H1 (cell line): Measurements from ENCODE around the gene INPP5A. TPM values are rescaled to one million over a fixed set of nuclear protein-coding genes. Genes with fewer than 3 reads are reported as not detected.

Experiments
- CTCF ChIA-PET: fragments of 300-600 bp; sonication (Branson Sonifier 250); formaldehyde crosslinking; loops from one replicate; lab custom pipeline; 2021; ENCODE audit not compliant: partially characterized antibody; lab: Charles Lee
- POLR2A ChIA-PET: fragments of 300-600 bp; sonication (Branson Sonifier 250); formaldehyde crosslinking; loops from one replicate; lab custom pipeline; 2021; ENCODE audit warnings: inconsistent platforms; ENCODE audit not compliant: partially characterized antibody; lab: Charles Lee
- DNase-seq, 2 experiments: peaks; one replicate each; pipeline versions ENCODE4 v3.0.0 to v3.0.0-alpha.2; 2010 to 2022; ENCODE audit warnings: low spot score in 2 of 2, low read depth in 1 of 2, mixed read lengths in 1 of 2
- FAIRE-seq: peaks from 2 replicates; lab custom pipeline; 2011; peaks lifted over from hg19 to GRCh38; lab: Jason Lieb, UNC
- H2AFZ ChIP-seq: 2 replicates; pipeline ENCODE4 v1.8.1; 2012; ENCODE audit warnings: low read length, inconsistent platforms
- H2AK5ac ChIP-seq: 2 replicates; pipeline ENCODE4 v1.6.1; 2013; ENCODE audit warnings: low read depth, low read length
- H2BK120ac ChIP-seq: replicated peaks from 2 replicates; pipeline ENCODE3; 2013; ENCODE audit warnings: low read depth, low read length, inconsistent platforms
- H2BK12ac ChIP-seq: 2 replicates; pipeline ENCODE4 v1.6.1; 2013; ENCODE audit warnings: low read depth, low read length
- H2BK15ac ChIP-seq: 2 replicates; pipeline ENCODE4 v1.6.1; 2013; ENCODE audit warnings: low read length
- H2BK20ac ChIP-seq: 2 replicates; pipeline ENCODE4 v1.6.1; 2013; ENCODE audit warnings: low read length
- H2BK5ac ChIP-seq: 2 replicates; pipeline ENCODE4 v1.6.1; 2013; ENCODE audit warnings: low read depth, low read length
- H3K14ac ChIP-seq: 2 replicates; pipeline ENCODE4 v1.6.1; 2013; ENCODE audit warnings: inconsistent platforms; ENCODE audit not compliant: insufficient read length
- H3K18ac ChIP-seq: 2 replicates; pipeline ENCODE4 v1.6.1; 2013; ENCODE audit warnings: low read length; ENCODE audit errors: extremely low read depth
- H3K23ac ChIP-seq: 2 replicates; pipeline ENCODE4 v1.6.1; 2013; ENCODE audit warnings: inconsistent platforms; ENCODE audit not compliant: insufficient read length
- H3K23me2 ChIP-seq: 2 replicates; pipeline ENCODE4 v1.6.1; 2013; ENCODE audit warnings: low read depth, low read length
- H3K27ac ChIP-seq: 2 replicates; pipeline ENCODE4 v1.6.1; 2011; ENCODE audit warnings: low read depth, low read length, inconsistent platforms
- H3K27me3 ChIP-seq, 4 experiments: replicated peaks in 1 of 4; 1 replicate in 1 of 4; 2 replicates in 3 of 4; pipeline versions ENCODE4 v1.6.1 to v1.8.1; 2011 to 2013; ENCODE audit warnings: low read length in 3 of 4, mild to moderate bottlenecking in 3 of 4, inconsistent platforms in 2 of 4, mixed read lengths in 2 of 4, moderate library complexity in 1 of 4; ENCODE audit not compliant: control insufficient read depth in 3 of 4, insufficient read depth in 3 of 4; ENCODE audit errors: extremely low read depth in 1 of 4
- H3K36me3 ChIP-seq, 4 experiments: 2 replicates each; pipeline versions ENCODE4 v1.6.1 to v1.8.1; 2011 to 2013; ENCODE audit warnings: mild to moderate bottlenecking in 4 of 4, low read length in 3 of 4, moderate library complexity in 2 of 4, control low read depth in 1 of 4, inconsistent platforms in 1 of 4; ENCODE audit not compliant: insufficient read depth in 4 of 4, control insufficient read depth in 2 of 4
- H3K4ac ChIP-seq: replicated peaks from 2 replicates; pipeline ENCODE3; 2013; ENCODE audit warnings: low read length, low read depth, mixed read lengths, inconsistent platforms; ENCODE audit not compliant: insufficient read length
- H3K4me1 ChIP-seq, 4 experiments: replicated peaks in 1 of 4; 1 replicate in 1 of 4; 2 replicates in 3 of 4; pipeline versions ENCODE4 v1.6.1 to v1.8.1; 2011 to 2013; ENCODE audit warnings: low read length in 3 of 4, inconsistent platforms in 2 of 4, mixed read lengths in 1 of 4; ENCODE audit not compliant: insufficient read depth in 4 of 4, control insufficient read depth in 3 of 4
- H3K4me2 ChIP-seq, 2 experiments: 2 replicates each; pipeline versions ENCODE4 v1.6.1 to v1.8.1; 2011 to 2013; ENCODE audit warnings: low read depth in 2 of 2, low read length in 2 of 2, control low read depth in 1 of 2, inconsistent platforms in 1 of 2, mild to moderate bottlenecking in 1 of 2; ENCODE audit not compliant: insufficient read depth in 1 of 2
- H3K4me3 ChIP-seq, 4 experiments: fragments of 200-600, 300-600 bp in 1 of 4; sonication (generic), shearing (Covaris generic), sonication (Bioruptor Twin) in 1 of 4; 2 replicates each; pipeline versions ENCODE4 v1.5.1 to v1.8.1; 2011 to 2016; ENCODE audit warnings: low read length in 4 of 4, low read depth in 3 of 4, control low read depth in 2 of 4, inconsistent platforms in 2 of 4, mild to moderate bottlenecking in 2 of 4, mixed read lengths in 1 of 4, moderate library complexity in 1 of 4; ENCODE audit not compliant: insufficient read depth in 2 of 4; ENCODE audit errors: extremely low read depth in 1 of 4
- H3K56ac ChIP-seq: replicated peaks from 2 replicates; pipeline ENCODE3; 2013; ENCODE audit warnings: low read depth, mild to moderate bottlenecking, mixed read lengths, low read length, inconsistent platforms; ENCODE audit not compliant: insufficient read length
- H3K79me1 ChIP-seq: 2 replicates; pipeline ENCODE4 v1.6.1; 2013; ENCODE audit warnings: low read depth, low read length, control low read depth
- H3K79me2 ChIP-seq, 2 experiments: 2 replicates each; pipeline versions ENCODE4 v1.6.1 to v1.8.1; 2012 to 2013; ENCODE audit warnings: low read length in 2 of 2, mild to moderate bottlenecking in 2 of 2, inconsistent platforms in 1 of 2; ENCODE audit not compliant: insufficient read depth in 2 of 2, control insufficient read depth in 1 of 2
- H3K9ac ChIP-seq, 4 experiments: replicated peaks in 1 of 4; 1 replicate in 1 of 4; 2 replicates in 3 of 4; pipeline versions ENCODE4 v1.6.1 to v1.8.1; 2011 to 2013; ENCODE audit warnings: low read depth in 3 of 4, low read length in 3 of 4, control low read depth in 2 of 4, mild to moderate bottlenecking in 2 of 4, moderate library complexity in 2 of 4, inconsistent platforms in 1 of 4; ENCODE audit errors: extremely low read depth in 1 of 4
- H3K9me3 ChIP-seq, 2 experiments: 2 replicates each; pipeline versions ENCODE4 v1.6.1 to v1.8.1; 2012 to 2013; ENCODE audit warnings: mild to moderate bottlenecking in 2 of 2, moderate library complexity in 2 of 2, control low read depth in 1 of 2, inconsistent platforms in 1 of 2, low read depth in 1 of 2, low read length in 1 of 2, mixed read lengths in 1 of 2; ENCODE audit not compliant: insufficient read depth in 2 of 2
- H4K20me1 ChIP-seq, 2 experiments: replicated peaks in 1 of 2; 2 replicates each; pipeline versions ENCODE3 to v1.8.1; 2011 to 2013; ENCODE audit warnings: inconsistent platforms in 2 of 2, low read length in 2 of 2, mild to moderate bottlenecking in 1 of 2; ENCODE audit not compliant: insufficient read depth in 2 of 2, control insufficient read depth in 1 of 2
- H4K5ac ChIP-seq: 2 replicates; pipeline ENCODE4 v1.6.1; 2013; ENCODE audit warnings: low read length, low read depth, mixed read lengths, inconsistent platforms; ENCODE audit not compliant: insufficient read length
- H4K8ac ChIP-seq: 2 replicates; pipeline ENCODE4 v1.8.0; 2013; ENCODE audit warnings: mild to moderate bottlenecking, moderate library complexity, low read length, inconsistent platforms; ENCODE audit not compliant: insufficient read depth; ENCODE audit errors: extremely low read depth
- H4K91ac ChIP-seq: replicated peaks from 2 replicates; pipeline ENCODE3; 2013; ENCODE audit warnings: low read length, mixed read lengths, inconsistent platforms; ENCODE audit not compliant: insufficient read length
- CHD2 ChIP-seq: IDR thresholded peaks from 2 replicates; pipeline ENCODE4 v1.6.1; 2012; ENCODE audit warnings: low read length, improper control_type of control experiment
- EP300 ChIP-seq, 2 experiments: IDR thresholded peaks; 1 replicate in 1 of 2; 2 replicates in 1 of 2; pipeline ENCODE4 v1.6.1; 2011 to 2012; ENCODE audit warnings: low read depth in 2 of 2, low read length in 2 of 2, mild to moderate bottlenecking in 2 of 2, borderline replicate concordance in 1 of 2, inconsistent platforms in 1 of 2, moderate library complexity in 1 of 2
- KDM4A ChIP-seq: IDR thresholded peaks from one replicate; pipeline ENCODE4 v1.7.1; 2012; ENCODE audit warnings: low read depth, mild to moderate bottlenecking, moderate library complexity, low read length, inconsistent platforms; ENCODE audit not compliant: severe bottlenecking
- RBBP5 ChIP-seq: IDR thresholded peaks from 2 replicates; pipeline ENCODE4 v1.7.1; 2012; ENCODE audit warnings: low read depth, mild to moderate bottlenecking, inconsistent platforms, low read length, moderate library complexity, borderline replicate concordance
- WGBS, 2 experiments: shearing (Covaris generic) in 1 of 2; methylation state at CpG; one replicate each; pipeline versions ENCODE4 v1.1.6 to v1.1.7; 2013 to 2015; ENCODE audit warnings: low lambda C conversion rate in 2 of 2, mixed read lengths in 2 of 2, inconsistent platforms in 1 of 2, low coverage in 1 of 2, missing lambda C conversion rate in 1 of 2; ENCODE audit not compliant: insufficient replicate concordance in 2 of 2, insufficient coverage in 1 of 2, insufficient read length in 1 of 2; ENCODE audit errors: extremely low coverage in 1 of 2, missing lambda C conversion rate in 1 of 2; 5-methylcytosine and 5-hydroxymethylcytosine counted together
- polyA plus RNA-seq, 7 experiments: library from polyadenylated mRNA; depleted of rRNA in 3 of 7; stranded (reverse) in 5 of 7; unstranded in 2 of 7; fragments of >200 nt in 5 of 7; fragments of 200-250 nt in 2 of 7; gene quantifications; 1 replicate in 5 of 7; 2 replicates in 1 of 7; 4 replicates in 1 of 7; pipeline versions ENCODE4 v1.2.1 to v1.2.3, GENCODE V29; 2011 to 2013; ENCODE audit warnings: missing spikeins in 2 of 7, mixed read lengths in 2 of 7
- total RNA-seq: library from RNA; stranded (reverse); fragmentation: NEBNext Ultra II Directional; extraction: Animal tissue kit (Norgen Biotek cat#: 25700); gene quantifications from 2 replicates; pipeline ENCODE4 v1.2.1, GENCODE V29; 2021

Gene INPP5A
- total and polyA plus RNA-seq, 2 of the 8 experiments (the other 6 are each of a cell fraction or from before 2014, with no cell fraction given): 19.7 to 27.5 TPM

GRCh38 chr10:132708936-132709335 lies 171.3 kb downstream of the INPP5A start:
- Histone ChIP-seq H2BK15ac (no peak overlapping the region), H3K4me3 (no peak overlapping the region), H3K36me3 (no peaks in the 10 kb centered on the region), H2AK5ac (no peak overlapping the region), H3K9ac (no peak overlapping the region), H4K20me1 (peaks cover 0 to 9% of the 10 kb centered on the region in 2 experiments), H3K79me1 (peaks cover 4% of the 10 kb centered on the region), H4K8ac (no peak overlapping the region), H3K56ac (no peak overlapping the region), H3K4ac (no peak overlapping the region), H4K5ac (no peak overlapping the region), H3K4me2 (no peak overlapping the region), H2AFZ (no peak overlapping the region), H3K27me3 (no peaks in the 10 kb centered on the region), H2BK12ac (no peak overlapping the region), H3K4me1 (peaks cover 0 to 6% (median 5%) of the 10 kb centered on the region in 4 experiments; a peak in 4 of 7 replicates), H3K27ac (no peak overlapping the region), H3K14ac (no peak overlapping the region), H3K18ac (no peak overlapping the region), H3K79me2 (no peaks in the 10 kb centered on the region), H3K23ac (no peak overlapping the region), H2BK120ac (no peak overlapping the region), H2BK5ac (peak overlapping the region; percentile 30; the same call in 1 of the 2 replicates), H2BK20ac (no peak overlapping the region), H4K91ac (no peak overlapping the region), H3K23me2 (peaks cover 10% of the 10 kb centered on the region), H3K9me3 (peaks cover 7 to 21% of the 10 kb centered on the region in 2 experiments)
- CTCF ChIA-PET: no interaction called here
- POLR2A ChIA-PET: no interaction called here
- WGBS, 2 experiments: 73% methylated on average over 4 of the region's 4 CpGs; no CpG with 5 or more reads in 1 of the 2 experiments
- FAIRE-seq (no peak), DNase-seq (no peak)
- TF ChIP-seq RBBP5 (no peak), KDM4A (no peak), EP300 (IDR thresholded peaks at IDR 0.05; ENCODE audit: borderline replicate concordance in 1 of 2, low read depth in 2 of 2, low read length in 2 of 2) (no peak), CHD2 (no peak)
